CD14-positive monocyte (primary cell): Measurements from ENCODE around the gene SMYD3. TPM values are rescaled to one million over a fixed set of nuclear protein-coding genes. Genes with fewer than 3 reads are reported as not detected.
A peak's percentile ranks its signal among the peaks of the same experiment; 100 is the strongest.

Experiments used
- DNase-seq, 3 donors: peaks; one replicate each; pipeline ENCODE4 v3.0.0-alpha.2; 2011 to 2022
- H2AFZ ChIP-seq: 2 replicates; pipeline ENCODE4 v1.6.0; 2012; ENCODE audit warnings: mild to moderate bottlenecking, low read depth, low read length, inconsistent platforms; ENCODE audit not compliant: insufficient read depth, poor library complexity, severe bottlenecking
- H3K27ac ChIP-seq, 2 donors: 1 replicate in 1 of 2; 2 replicates in 1 of 2; pipeline ENCODE4 v1.5.1; 2012 to 2013; ENCODE audit warnings: low read length in 2 of 2, control low read depth in 1 of 2, inconsistent platforms in 1 of 2, low read depth in 1 of 2, mild to moderate bottlenecking in 1 of 2
- H3K27me3 ChIP-seq, 2 donors: one replicate each; pipeline versions ENCODE4 v1.6.0 to v1.6.1; 2011 to 2013; ENCODE audit warnings: low read length in 2 of 2; ENCODE audit not compliant: control insufficient read depth in 2 of 2, insufficient read depth in 2 of 2
- H3K36me3 ChIP-seq, 2 donors: replicated peaks in 1 of 2; 1 replicate in 1 of 2; 2 replicates in 1 of 2; pipeline versions ENCODE4 v1.5.1 to v1.6.1; 2012 to 2013; ENCODE audit warnings: low read length in 2 of 2, control low read depth in 1 of 2, inconsistent platforms in 1 of 2, mild to moderate bottlenecking in 1 of 2; ENCODE audit not compliant: insufficient read depth in 2 of 2, control insufficient read depth in 1 of 2
- H3K4me1 ChIP-seq, 2 donors: 1 replicate in 1 of 2; 2 replicates in 1 of 2; pipeline versions ENCODE4 v1.5.1 to v1.6.1; 2012 to 2013; ENCODE audit warnings: low read length in 2 of 2, control low read depth in 1 of 2, inconsistent platforms in 1 of 2, mild to moderate bottlenecking in 1 of 2, moderate library complexity in 1 of 2; ENCODE audit not compliant: insufficient read depth in 2 of 2, control insufficient read depth in 1 of 2
- H3K4me2 ChIP-seq: replicated peaks from 2 replicates; pipeline ENCODE3; 2012; ENCODE audit warnings: low read length, moderate library complexity, mild to moderate bottlenecking; ENCODE audit not compliant: poor library complexity, severe bottlenecking; ENCODE audit errors: extremely low read depth
- H3K4me3 ChIP-seq, 3 experiments: fragments of 200-600 bp in 1 of 3; sonication (generic) in 1 of 3; replicated peaks in 1 of 3; 1 replicate in 2 of 3; 2 replicates in 1 of 3; pipeline ENCODE4 v1.5.1; 2011 to 2013; ENCODE audit warnings: low read length in 3 of 3, mild to moderate bottlenecking in 3 of 3, control low read depth in 2 of 3, low read depth in 2 of 3, inconsistent platforms in 1 of 3, moderate library complexity in 1 of 3
- H3K79me2 ChIP-seq: 2 replicates; pipeline ENCODE4 v1.6.0; 2012; ENCODE audit warnings: mild to moderate bottlenecking, control low read depth, inconsistent platforms, low read length, moderate library complexity; ENCODE audit not compliant: insufficient read depth
- H3K9ac ChIP-seq: 2 replicates; pipeline ENCODE4 v1.6.0; 2017; ENCODE audit warnings: low read length, mild to moderate bottlenecking; ENCODE audit not compliant: insufficient read depth, poor library complexity, severe bottlenecking
- H3K9me3 ChIP-seq, 2 donors: replicated peaks in 1 of 2; 1 replicate in 1 of 2; 2 replicates in 1 of 2; pipeline versions ENCODE4 v1.5.1 to v1.6.1; 2012 to 2013; ENCODE audit warnings: low read length in 2 of 2, control low read depth in 1 of 2; ENCODE audit not compliant: control insufficient read depth in 1 of 2, insufficient read depth in 1 of 2
- H4K20me1 ChIP-seq: 2 replicates; pipeline ENCODE4 v1.6.0; 2012; ENCODE audit warnings: mild to moderate bottlenecking, low read length, control low read depth, moderate library complexity; ENCODE audit not compliant: insufficient read depth
- H3K27ac Mint-ChIP-seq, 7 donors: one replicate each; pipeline ENCODE4 v1.8.0; 2020; ENCODE audit warnings: mild to moderate bottlenecking in 7 of 7, mixed read lengths in 7 of 7, moderate library complexity in 6 of 7, inconsistent platforms in 2 of 7
- H3K27me3 Mint-ChIP-seq, 3 donors: one replicate each; pipeline ENCODE4 v1.8.0; 2021 to 2022; ENCODE audit warnings: low read depth in 3 of 3, mild to moderate bottlenecking in 3 of 3, mixed read lengths in 3 of 3, moderate library complexity in 3 of 3, inconsistent platforms in 1 of 3
- H3K36me3 Mint-ChIP-seq, 2 donors: one replicate each; pipeline ENCODE4 v1.8.0; 2020; ENCODE audit warnings: mixed read lengths in 2 of 2, inconsistent platforms in 1 of 2, mild to moderate bottlenecking in 1 of 2
- H3K4me1 Mint-ChIP-seq: one replicate; pipeline ENCODE4 v1.8.0; 2020; ENCODE audit warnings: mild to moderate bottlenecking, mixed read lengths
- H3K4me3 Mint-ChIP-seq, 2 donors: one replicate each; pipeline ENCODE4 v1.8.0; 2020; ENCODE audit warnings: mild to moderate bottlenecking in 2 of 2, mixed read lengths in 2 of 2, moderate library complexity in 1 of 2
- H3K9me3 Mint-ChIP-seq, 7 donors: one replicate each; pipeline ENCODE4 v1.8.0; 2020 to 2022; ENCODE audit warnings: mixed read lengths in 7 of 7, mild to moderate bottlenecking in 6 of 7, moderate library complexity in 6 of 7, inconsistent platforms in 2 of 7
- WGBS: methylation state at CpG from one replicate; pipeline ENCODE4 v1.1.5; 2013; ENCODE audit warnings: missing lambda C conversion rate; ENCODE audit not compliant: insufficient coverage; 5-methylcytosine and 5-hydroxymethylcytosine counted together
- intact Hi-C, 2 donors: fragments of 100-400 bp; cut with micrococcal nuclease; formaldehyde crosslinking; loops; one replicate each; pipeline versions ENCODE4 v1.15.0 to v1.15.1; 2023
- polyA plus RNA-seq, 3 donors: library from polyadenylated mRNA; depleted of rRNA in 1 of 3; unstranded in 2 of 3; stranded (reverse) in 1 of 3; fragments of 300-500 nt in 2 of 3; fragments of >200 nt in 1 of 3; fragmentation: Illumina TruSeq in 2 of 3; gene quantifications; 1 replicate in 2 of 3; 2 replicates in 1 of 3; pipeline ENCODE4 v1.2.3, GENCODE V29; 2012 to 2021
- TF ChIP-seq, protein P1 (sequence below): fragments of 200-600 bp; IDR thresholded peaks from one replicate; pipeline ENCODE4 v1.8.0; 2022; ENCODE audit warnings: antibody characterized with exemption, mild to moderate bottlenecking

Gene SMYD3
- polyA plus RNA-seq, 3 donors = 2.7 to 8.4 (median 4.0) TPM

DNA sequence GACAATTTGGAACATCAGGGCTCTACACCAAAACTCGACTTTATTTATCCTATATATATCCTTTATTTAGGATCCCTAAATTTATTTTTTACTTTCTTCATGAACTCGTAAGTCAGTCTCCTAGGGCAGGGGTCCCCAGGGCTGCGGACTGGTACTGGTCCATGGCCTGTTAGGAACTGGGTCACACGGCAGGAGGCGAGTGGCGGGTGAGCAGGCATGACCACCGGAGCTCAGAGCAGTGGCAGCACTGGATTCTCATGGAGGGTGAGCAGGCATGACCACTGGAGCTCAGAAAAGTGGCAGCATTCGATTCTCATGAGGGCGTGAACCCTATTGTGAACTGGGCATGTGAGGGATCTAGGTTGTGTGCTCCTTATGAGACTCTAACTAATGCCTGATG, 427.0 kb downstream of the SMYD3 start:
- Mint-ChIP-seq H3K9me3 (peaks cover 10 to 23% (median 16%) of the 10 kb centered on the region in 7 donors), H3K36me3 (peaks cover 2 to 9% of the 10 kb centered on the region in 2 donors), H3K27ac (peak overlapping the region in 1 of 7 donors; percentile 32), H3K27me3 (peaks cover 0 to 1% (median 1%) of the 10 kb centered on the region in 3 donors), H3K4me1 (peaks cover 16% of the 10 kb centered on the region), H3K4me3 (no peak overlapping the region)
- no peak for DNase-seq
- 96% methylated on average over 6 of the region's 9 CpGs for WGBS
- no peak overlapping the region for H3K27ac ChIP-seq
- TF ChIP-seq, protein P1, sequence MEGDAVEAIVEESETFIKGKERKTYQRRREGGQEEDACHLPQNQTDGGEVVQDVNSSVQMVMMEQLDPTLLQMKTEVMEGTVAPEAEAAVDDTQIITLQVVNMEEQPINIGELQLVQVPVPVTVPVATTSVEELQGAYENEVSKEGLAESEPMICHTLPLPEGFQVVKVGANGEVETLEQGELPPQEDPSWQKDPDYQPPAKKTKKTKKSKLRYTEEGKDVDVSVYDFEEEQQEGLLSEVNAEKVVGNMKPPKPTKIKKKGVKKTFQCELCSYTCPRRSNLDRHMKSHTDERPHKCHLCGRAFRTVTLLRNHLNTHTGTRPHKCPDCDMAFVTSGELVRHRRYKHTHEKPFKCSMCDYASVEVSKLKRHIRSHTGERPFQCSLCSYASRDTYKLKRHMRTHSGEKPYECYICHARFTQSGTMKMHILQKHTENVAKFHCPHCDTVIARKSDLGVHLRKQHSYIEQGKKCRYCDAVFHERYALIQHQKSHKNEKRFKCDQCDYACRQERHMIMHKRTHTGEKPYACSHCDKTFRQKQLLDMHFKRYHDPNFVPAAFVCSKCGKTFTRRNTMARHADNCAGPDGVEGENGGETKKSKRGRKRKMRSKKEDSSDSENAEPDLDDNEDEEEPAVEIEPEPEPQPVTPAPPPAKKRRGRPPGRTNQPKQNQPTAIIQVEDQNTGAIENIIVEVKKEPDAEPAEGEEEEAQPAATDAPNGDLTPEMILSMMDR = no peak
- no peaks in the 10 kb centered on the region for H3K79me2 ChIP-seq
- no peak overlapping the region for H2AFZ ChIP-seq
- H3K9me3 ChIP-seq = peaks cover 9 to 13% of the 10 kb centered on the region in 2 donors
- no peak overlapping the region for H3K4me3 ChIP-seq
- intact Hi-C loops = no loop called here
- H3K4me2 ChIP-seq = no peak overlapping the region
- no peaks in the 10 kb centered on the region for H3K36me3 ChIP-seq
- H3K4me1 ChIP-seq = no peaks in the 10 kb centered on the region
- no peaks in the 10 kb centered on the region for H4K20me1 ChIP-seq
- H3K27me3 ChIP-seq = no peaks in the 10 kb centered on the region
- H3K9ac ChIP-seq = no peak overlapping the region

DNA sequence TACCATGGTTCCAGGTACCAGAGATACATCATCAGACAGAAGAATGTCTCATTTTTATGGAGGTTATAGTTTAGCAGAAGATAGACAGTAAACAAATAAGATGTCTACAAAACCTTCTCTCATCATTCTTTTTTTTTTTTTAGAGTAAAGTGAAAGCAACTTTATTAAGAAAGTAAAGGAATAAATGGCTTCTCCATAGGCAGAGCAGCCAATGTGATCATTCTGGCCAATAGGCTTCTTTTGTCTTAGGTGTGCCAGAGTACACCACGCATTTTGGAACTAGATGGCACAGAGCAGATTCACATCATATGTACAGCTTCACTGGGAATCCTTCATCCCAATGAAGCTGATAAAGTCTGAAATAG, 428.2 kb downstream of the SMYD3 start:
- Mint-ChIP-seq H3K27ac (no peak overlapping the region), H3K4me1 (peaks cover 16% of the 10 kb centered on the region), H3K27me3 (peaks cover 0 to 1% (median 0%) of the 10 kb centered on the region in 3 donors), H3K9me3 (peaks cover 10 to 23% (median 16%) of the 10 kb centered on the region in 7 donors), H3K36me3 (peaks cover 2 to 11% of the 10 kb centered on the region in 2 donors), H3K4me3 (no peak overlapping the region)
- Histone ChIP-seq H3K4me1 (no peaks in the 10 kb centered on the region), H4K20me1 (no peaks in the 10 kb centered on the region), H3K9ac (no peak overlapping the region), H3K4me2 (no peak overlapping the region), H3K27me3 (no peaks in the 10 kb centered on the region), H3K27ac (no peak overlapping the region), H3K9me3 (peaks cover 9 to 13% of the 10 kb centered on the region in 2 donors), H3K36me3 (no peaks in the 10 kb centered on the region), H3K79me2 (no peaks in the 10 kb centered on the region), H2AFZ (no peak overlapping the region), H3K4me3 (no peak overlapping the region)
- no CpG with 5 or more reads among the region's 1 CpG for WGBS
- TF ChIP-seq, protein P1 = no peak
- intact Hi-C loops = no loop called here
- DNase-seq = no peak
